ENCODE measurements around the gene TIGD1. TPM values are rescaled to one million over a fixed set of nuclear protein-coding genes. Genes with fewer than 3 reads are reported as not detected.

The TIGD1 gene
- polyA plus RNA-seq, 3 donors = 1.6 to 4.1 (median 2.1) TPM

- no peak for TF ChIP-seq CTCF (IDR thresholded peaks at IDR 0.05)
- no peak for DNase-seq
- Mint-ChIP-seq H3K4me1 (no peaks in the 10 kb centered on the region), H3K27me3 (ENCODE audit: low read depth in 3 of 3) (no peaks in the 10 kb centered on the region), H3K27ac (no peak overlapping the region), H3K4me3 (no peak overlapping the region), H3K9me3 (peaks cover 0 to 1% (median 0%) of the 10 kb centered on the region in 7 donors), H3K36me3 (peaks cover 71 to 96% of the 10 kb centered on the region in 2 donors)
- Histone ChIP-seq H3K4me3 (replicated peaks in 1 of 3; ENCODE audit: low read depth in 2 of 3, low read length in 3 of 3) (no peak overlapping the region), H3K36me3 (replicated peaks in 1 of 2; ENCODE audit: control insufficient read depth in 1 of 2, insufficient read depth in 2 of 2, low read length in 2 of 2) (peaks cover 68 to 99% of the 10 kb centered on the region in 2 donors), H3K27me3 (ENCODE audit: control insufficient read depth in 2 of 2, insufficient read depth in 2 of 2, low read length in 2 of 2) (no peaks in the 10 kb centered on the region), H3K9ac (ENCODE audit: insufficient read depth, low read length, poor library complexity, severe bottlenecking) (no peak overlapping the region), H2AFZ (ENCODE audit: insufficient read depth, low read depth, low read length, poor library complexity, severe bottlenecking) (no peak overlapping the region), H3K27ac (ENCODE audit: low read depth in 1 of 2, low read length in 2 of 2) (no peak overlapping the region), H4K20me1 (ENCODE audit: insufficient read depth, low read length) (peaks cover 21% of the 10 kb centered on the region), H3K9me3 (replicated peaks in 1 of 2; ENCODE audit: control insufficient read depth in 1 of 2, insufficient read depth in 1 of 2, low read length in 2 of 2) (no peaks in the 10 kb centered on the region), H3K4me1 (ENCODE audit: control insufficient read depth in 1 of 2, insufficient read depth in 2 of 2, low read length in 2 of 2) (no peaks in the 10 kb centered on the region), H3K4me2 (replicated peaks; ENCODE audit: extremely low read depth, low read length, poor library complexity, severe bottlenecking) (no peak overlapping the region), H3K79me2 (ENCODE audit: insufficient read depth, low read length) (no peaks in the 10 kb centered on the region)
- intact Hi-C loops (cut with micrococcal nuclease) = no loop called here
- WGBS (ENCODE audit: insufficient coverage) = no CpG with 5 or more reads among the region's 5 CpGs
These were observed 24.5 kb upstream of the TIGD1 start for GRCh38 chr2:232574674-232575403.

GRCh38 chr2:232573771-232574435 lies 23.5 kb upstream of the TIGD1 start:
- TF ChIP-seq CTCF (IDR thresholded peaks at IDR 0.05) = no peak
- Mint-ChIP-seq H3K4me1 (no peaks in the 10 kb centered on the region), H3K27ac (peak overlapping the region in 1 of 7 donors; percentile 38), H3K27me3 (ENCODE audit: low read depth in 3 of 3) (no peaks in the 10 kb centered on the region), H3K36me3 (peaks cover 77 to 98% of the 10 kb centered on the region in 2 donors), H3K9me3 (peaks cover 0 to 1% (median 0%) of the 10 kb centered on the region in 7 donors), H3K4me3 (no peak overlapping the region)
- Histone ChIP-seq H3K4me2 (replicated peaks; ENCODE audit: extremely low read depth, low read length, poor library complexity, severe bottlenecking) (no peak overlapping the region), H4K20me1 (ENCODE audit: insufficient read depth, low read length) (peaks cover 30% of the 10 kb centered on the region), H3K9me3 (replicated peaks in 1 of 2; ENCODE audit: control insufficient read depth in 1 of 2, insufficient read depth in 1 of 2, low read length in 2 of 2) (no peaks in the 10 kb centered on the region), H3K36me3 (replicated peaks in 1 of 2; ENCODE audit: control insufficient read depth in 1 of 2, insufficient read depth in 2 of 2, low read length in 2 of 2) (peaks cover 70 to 99% of the 10 kb centered on the region in 2 donors), H3K27ac (ENCODE audit: low read depth in 1 of 2, low read length in 2 of 2) (no peak overlapping the region), H3K4me1 (ENCODE audit: control insufficient read depth in 1 of 2, insufficient read depth in 2 of 2, low read length in 2 of 2) (no peaks in the 10 kb centered on the region), H3K9ac (ENCODE audit: insufficient read depth, low read length, poor library complexity, severe bottlenecking) (no peak overlapping the region), H3K79me2 (ENCODE audit: insufficient read depth, low read length) (no peaks in the 10 kb centered on the region), H3K4me3 (replicated peaks in 1 of 3; ENCODE audit: low read depth in 2 of 3, low read length in 3 of 3) (no peak overlapping the region), H2AFZ (ENCODE audit: insufficient read depth, low read depth, low read length, poor library complexity, severe bottlenecking) (no peak overlapping the region), H3K27me3 (ENCODE audit: control insufficient read depth in 2 of 2, insufficient read depth in 2 of 2, low read length in 2 of 2) (no peaks in the 10 kb centered on the region)
- 93% methylated on average over 5 of the region's 8 CpGs for WGBS (ENCODE audit: insufficient coverage)
- intact Hi-C loops (cut with micrococcal nuclease) = no loop called here
- DNase-seq = no peak
